ENCODE results near the gene PATJ. TPM values are rescaled to one million over a fixed set of nuclear protein-coding genes. Genes with fewer than 3 reads are reported as not detected.

PATJ gene
- total and polyA plus RNA-seq, 2 experiments from 2014 or later = 35.3 to 68.4 TPM

DNA sequence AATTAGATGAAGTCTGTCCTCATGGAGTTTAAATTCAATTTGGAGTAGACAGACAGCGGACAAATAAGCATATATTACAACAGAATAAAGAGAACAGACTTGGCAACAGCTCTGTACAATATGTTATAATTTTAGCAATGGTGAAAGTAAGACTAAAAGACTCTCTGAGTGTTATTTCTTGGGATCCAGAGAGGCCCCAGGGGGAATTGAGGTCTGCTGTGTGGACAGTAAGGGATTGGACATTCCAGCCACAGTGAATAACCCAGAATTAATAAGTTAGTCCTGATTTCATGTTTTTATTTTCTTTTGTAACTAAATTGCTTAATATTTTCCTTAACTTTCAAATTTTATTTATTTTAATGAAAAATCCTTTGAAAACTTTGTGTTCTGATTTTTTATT is 101.7 kb downstream of the PATJ start:
- H3K36me3 Mint-ChIP-seq (ENCODE audit: low read depth) = peaks cover 9% of the 10 kb centered on the region; the same call in 2 of the 3 replicates
- H3K79me2 ChIP-seq (replicated peaks; ENCODE audit: insufficient read depth) = no peaks in the 10 kb centered on the region
- no peaks in the 10 kb centered on the region for H3K27me3 ChIP-seq (ENCODE audit: insufficient read depth)
- H3K27ac Mint-ChIP-seq = no peak overlapping the region
- TF ChIP-seq NANOG (IDR thresholded peaks at IDR 0.05; ENCODE audit: borderline replicate concordance) (no peak), CREB1 (CRISPR knock-in tag; IDR thresholded peaks at IDR 0.05; ENCODE audit: low read depth) (no peak), ZNF114 (CRISPR knock-in tag; IDR thresholded peaks at IDR 0.05) (no peak), REST (IDR thresholded peaks at IDR 0.05; ENCODE audit: unreplicated experiment) (no peak), CTCF (conservative IDR thresholded peaks at IDR 0.05; ENCODE audit: low read depth in 2 of 2) (no peak), ZNF331 (CRISPR knock-in tag; IDR thresholded peaks at IDR 0.05; ENCODE audit: low read depth) (no peak), EZH2 (IDR thresholded peaks at IDR 0.05; ENCODE audit: low read depth, unreplicated experiment) (no peak), ETS1 (IDR thresholded peaks at IDR 0.05) (no peak), POLR2AphosphoS5 (IDR thresholded peaks at IDR 0.05; ENCODE audit: low read depth) (no peak), STAT1 (IDR thresholded peaks at IDR 0.05; ENCODE audit: unreplicated experiment) (no peak), JUNB (IDR thresholded peaks at IDR 0.05; ENCODE audit: unreplicated experiment) (no peak)
- TF ChIP-seq, protein P1, sequence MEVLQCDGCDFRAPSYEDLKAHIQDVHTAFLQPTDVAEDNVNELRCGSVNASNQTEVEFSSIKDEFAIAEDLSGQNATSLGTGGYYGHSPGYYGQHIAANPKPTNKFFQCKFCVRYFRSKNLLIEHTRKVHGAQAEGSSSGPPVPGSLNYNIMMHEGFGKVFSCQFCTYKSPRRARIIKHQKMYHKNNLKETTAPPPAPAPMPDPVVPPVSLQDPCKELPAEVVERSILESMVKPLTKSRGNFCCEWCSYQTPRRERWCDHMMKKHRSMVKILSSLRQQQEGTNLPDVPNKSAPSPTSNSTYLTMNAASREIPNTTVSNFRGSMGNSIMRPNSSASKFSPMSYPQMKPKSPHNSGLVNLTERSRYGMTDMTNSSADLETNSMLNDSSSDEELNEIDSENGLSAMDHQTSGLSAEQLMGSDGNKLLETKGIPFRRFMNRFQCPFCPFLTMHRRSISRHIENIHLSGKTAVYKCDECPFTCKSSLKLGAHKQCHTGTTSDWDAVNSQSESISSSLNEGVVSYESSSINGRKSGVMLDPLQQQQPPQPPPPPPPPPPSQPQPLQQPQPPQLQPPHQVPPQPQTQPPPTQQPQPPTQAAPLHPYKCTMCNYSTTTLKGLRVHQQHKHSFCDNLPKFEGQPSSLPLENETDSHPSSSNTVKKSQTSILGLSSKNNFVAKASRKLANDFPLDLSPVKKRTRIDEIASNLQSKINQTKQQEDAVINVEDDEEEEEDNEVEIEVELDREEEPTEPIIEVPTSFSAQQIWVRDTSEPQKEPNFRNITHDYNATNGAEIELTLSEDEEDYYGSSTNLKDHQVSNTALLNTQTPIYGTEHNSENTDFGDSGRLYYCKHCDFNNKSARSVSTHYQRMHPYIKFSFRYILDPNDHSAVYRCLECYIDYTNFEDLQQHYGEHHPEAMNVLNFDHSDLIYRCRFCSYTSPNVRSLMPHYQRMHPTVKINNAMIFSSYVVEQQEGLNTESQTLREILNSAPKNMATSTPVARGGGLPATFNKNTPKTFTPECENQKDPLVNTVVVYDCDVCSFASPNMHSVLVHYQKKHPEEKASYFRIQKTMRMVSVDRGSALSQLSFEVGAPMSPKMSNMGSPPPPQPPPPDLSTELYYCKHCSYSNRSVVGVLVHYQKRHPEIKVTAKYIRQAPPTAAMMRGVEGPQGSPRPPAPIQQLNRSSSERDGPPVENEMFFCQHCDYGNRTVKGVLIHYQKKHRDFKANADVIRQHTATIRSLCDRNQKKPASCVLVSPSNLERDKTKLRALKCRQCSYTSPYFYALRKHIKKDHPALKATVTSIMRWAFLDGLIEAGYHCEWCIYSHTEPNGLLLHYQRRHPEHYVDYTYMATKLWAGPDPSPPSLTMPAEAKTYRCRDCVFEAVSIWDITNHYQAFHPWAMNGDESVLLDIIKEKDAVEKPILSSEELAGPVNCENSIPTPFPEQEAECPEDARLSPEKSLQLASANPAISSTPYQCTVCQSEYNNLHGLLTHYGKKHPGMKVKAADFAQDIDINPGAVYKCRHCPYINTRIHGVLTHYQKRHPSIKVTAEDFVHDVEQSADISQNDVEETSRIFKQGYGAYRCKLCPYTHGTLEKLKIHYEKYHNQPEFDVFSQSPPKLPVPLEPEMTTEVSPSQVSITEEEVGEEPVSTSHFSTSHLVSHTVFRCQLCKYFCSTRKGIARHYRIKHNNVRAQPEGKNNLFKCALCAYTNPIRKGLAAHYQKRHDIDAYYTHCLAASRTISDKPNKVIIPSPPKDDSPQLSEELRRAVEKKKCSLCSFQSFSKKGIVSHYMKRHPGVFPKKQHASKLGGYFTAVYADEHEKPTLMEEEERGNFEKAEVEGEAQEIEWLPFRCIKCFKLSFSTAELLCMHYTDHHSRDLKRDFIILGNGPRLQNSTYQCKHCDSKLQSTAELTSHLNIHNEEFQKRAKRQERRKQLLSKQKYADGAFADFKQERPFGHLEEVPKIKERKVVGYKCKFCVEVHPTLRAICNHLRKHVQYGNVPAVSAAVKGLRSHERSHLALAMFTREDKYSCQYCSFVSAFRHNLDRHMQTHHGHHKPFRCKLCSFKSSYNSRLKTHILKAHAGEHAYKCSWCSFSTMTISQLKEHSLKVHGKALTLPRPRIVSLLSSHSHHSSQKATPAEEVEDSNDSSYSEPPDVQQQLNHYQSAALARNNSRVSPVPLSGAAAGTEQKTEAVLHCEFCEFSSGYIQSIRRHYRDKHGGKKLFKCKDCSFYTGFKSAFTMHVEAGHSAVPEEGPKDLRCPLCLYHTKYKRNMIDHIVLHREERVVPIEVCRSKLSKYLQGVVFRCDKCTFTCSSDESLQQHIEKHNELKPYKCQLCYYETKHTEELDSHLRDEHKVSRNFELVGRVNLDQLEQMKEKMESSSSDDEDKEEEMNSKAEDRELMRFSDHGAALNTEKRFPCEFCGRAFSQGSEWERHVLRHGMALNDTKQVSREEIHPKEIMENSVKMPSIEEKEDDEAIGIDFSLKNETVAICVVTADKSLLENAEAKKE (CRISPR knock-in tag; IDR thresholded peaks at IDR 0.05) = no peak
- H3K36me3 ChIP-seq (ENCODE audit: insufficient read depth) = no peaks in the 10 kb centered on the region
- H3K4me2 ChIP-seq = no peak overlapping the region
- no peaks in the 10 kb centered on the region; the same call in 2 of the 3 replicates for H3K9me3 Mint-ChIP-seq
- H3K4me1 ChIP-seq (ENCODE audit: insufficient read depth) = peaks cover 11% of the 10 kb centered on the region
- H3K4me3 Mint-ChIP-seq = no peak overlapping the region
- no peaks in the 10 kb centered on the region for H3K27me3 Mint-ChIP-seq (ENCODE audit: insufficient read depth, low read depth, poor library complexity)
- DNase-seq (ENCODE audit: low spot score) (no peak), ATAC-seq (no peak)
- peaks cover 21% of the 10 kb centered on the region for H3K4me1 Mint-ChIP-seq
- no peaks in the 10 kb centered on the region for H3K9me2 ChIP-seq (ENCODE audit: insufficient read depth)
- no peak overlapping the region for H3K4me3 ChIP-seq
- no peak overlapping the region; the same call in 1 of the 2 replicates for H3K27ac ChIP-seq (ENCODE audit: low read depth)
- H3F3A ChIP-seq (replicated peaks; ENCODE audit: low read depth) = no peaks in the 10 kb centered on the region
- no peak overlapping the region for H2AFZ ChIP-seq
- no peaks in the 10 kb centered on the region for H4K20me1 ChIP-seq (replicated peaks; ENCODE audit: insufficient read depth)
